Measurements from ENCODE around the gene FEN1.

The FEN1 gene

GRCh38 chr11:61752925-61753521, 39.7 kb upstream of the FEN1 start:
- Histone ChIP-seq H3K4me3 (ENCODE audit: severe bottlenecking) (peak overlapping the region; percentile 39), H3K27ac (ENCODE audit: poor library complexity, severe bottlenecking) (no peak overlapping the region), H3K27me3 (ENCODE audit: insufficient read depth, poor library complexity, severe bottlenecking) (peaks cover 5% of the 10 kb centered on the region), H3K36me3 (ENCODE audit: low read depth) (no peaks in the 10 kb centered on the region), H3K9me3 (ENCODE audit: severe bottlenecking) (no peaks in the 10 kb centered on the region), H3K4me1 (ENCODE audit: insufficient read depth, poor library complexity, severe bottlenecking) (peaks cover 2% of the 10 kb centered on the region)
- DNase-seq (ENCODE audit: low spot score) (no peak), ATAC-seq (ENCODE audit: low read depth) (no peak)
- TF ChIP-seq, protein P1, sequence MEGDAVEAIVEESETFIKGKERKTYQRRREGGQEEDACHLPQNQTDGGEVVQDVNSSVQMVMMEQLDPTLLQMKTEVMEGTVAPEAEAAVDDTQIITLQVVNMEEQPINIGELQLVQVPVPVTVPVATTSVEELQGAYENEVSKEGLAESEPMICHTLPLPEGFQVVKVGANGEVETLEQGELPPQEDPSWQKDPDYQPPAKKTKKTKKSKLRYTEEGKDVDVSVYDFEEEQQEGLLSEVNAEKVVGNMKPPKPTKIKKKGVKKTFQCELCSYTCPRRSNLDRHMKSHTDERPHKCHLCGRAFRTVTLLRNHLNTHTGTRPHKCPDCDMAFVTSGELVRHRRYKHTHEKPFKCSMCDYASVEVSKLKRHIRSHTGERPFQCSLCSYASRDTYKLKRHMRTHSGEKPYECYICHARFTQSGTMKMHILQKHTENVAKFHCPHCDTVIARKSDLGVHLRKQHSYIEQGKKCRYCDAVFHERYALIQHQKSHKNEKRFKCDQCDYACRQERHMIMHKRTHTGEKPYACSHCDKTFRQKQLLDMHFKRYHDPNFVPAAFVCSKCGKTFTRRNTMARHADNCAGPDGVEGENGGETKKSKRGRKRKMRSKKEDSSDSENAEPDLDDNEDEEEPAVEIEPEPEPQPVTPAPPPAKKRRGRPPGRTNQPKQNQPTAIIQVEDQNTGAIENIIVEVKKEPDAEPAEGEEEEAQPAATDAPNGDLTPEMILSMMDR (IDR thresholded peaks at IDR 0.05; ENCODE audit: poor library complexity, severe bottlenecking) = no peak

DNA sequence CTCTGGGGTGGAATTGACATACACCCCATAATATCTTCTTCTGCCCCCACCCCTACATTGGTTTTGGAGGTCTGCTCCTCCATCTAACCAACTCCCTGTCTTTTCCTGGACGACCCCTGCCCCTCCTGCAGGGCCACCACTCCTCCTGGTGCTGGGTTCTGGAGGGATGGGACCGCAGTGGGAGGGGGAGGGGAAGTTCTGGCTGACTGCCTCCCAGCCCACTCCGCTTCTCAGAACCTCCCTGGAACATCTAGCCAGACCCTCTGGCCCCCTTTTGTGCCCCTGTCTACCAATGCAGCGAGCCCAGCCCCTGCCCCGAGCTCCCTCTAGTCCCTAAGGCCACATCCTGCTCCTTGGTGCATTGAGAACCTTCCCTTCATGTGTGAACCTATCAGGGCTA, 39.0 kb upstream of the FEN1 start:
- H3K27me3 ChIP-seq (ENCODE audit: insufficient read depth, poor library complexity, severe bottlenecking) = peaks cover 5% of the 10 kb centered on the region
- peaks cover 2% of the 10 kb centered on the region for H3K4me1 ChIP-seq (ENCODE audit: insufficient read depth, poor library complexity, severe bottlenecking)
- TF ChIP-seq, protein P1 (IDR thresholded peaks at IDR 0.05; ENCODE audit: poor library complexity, severe bottlenecking) = no peak
- DNase-seq (ENCODE audit: low spot score) = no peak
- no peak overlapping the region for H3K27ac ChIP-seq (ENCODE audit: poor library complexity, severe bottlenecking)
- no peak overlapping the region for H3K4me3 ChIP-seq (ENCODE audit: severe bottlenecking)
- H3K36me3 ChIP-seq (ENCODE audit: low read depth) = no peaks in the 10 kb centered on the region
- no peak for ATAC-seq (ENCODE audit: low read depth)
- no peaks in the 10 kb centered on the region for H3K9me3 ChIP-seq (ENCODE audit: severe bottlenecking)

DNA sequence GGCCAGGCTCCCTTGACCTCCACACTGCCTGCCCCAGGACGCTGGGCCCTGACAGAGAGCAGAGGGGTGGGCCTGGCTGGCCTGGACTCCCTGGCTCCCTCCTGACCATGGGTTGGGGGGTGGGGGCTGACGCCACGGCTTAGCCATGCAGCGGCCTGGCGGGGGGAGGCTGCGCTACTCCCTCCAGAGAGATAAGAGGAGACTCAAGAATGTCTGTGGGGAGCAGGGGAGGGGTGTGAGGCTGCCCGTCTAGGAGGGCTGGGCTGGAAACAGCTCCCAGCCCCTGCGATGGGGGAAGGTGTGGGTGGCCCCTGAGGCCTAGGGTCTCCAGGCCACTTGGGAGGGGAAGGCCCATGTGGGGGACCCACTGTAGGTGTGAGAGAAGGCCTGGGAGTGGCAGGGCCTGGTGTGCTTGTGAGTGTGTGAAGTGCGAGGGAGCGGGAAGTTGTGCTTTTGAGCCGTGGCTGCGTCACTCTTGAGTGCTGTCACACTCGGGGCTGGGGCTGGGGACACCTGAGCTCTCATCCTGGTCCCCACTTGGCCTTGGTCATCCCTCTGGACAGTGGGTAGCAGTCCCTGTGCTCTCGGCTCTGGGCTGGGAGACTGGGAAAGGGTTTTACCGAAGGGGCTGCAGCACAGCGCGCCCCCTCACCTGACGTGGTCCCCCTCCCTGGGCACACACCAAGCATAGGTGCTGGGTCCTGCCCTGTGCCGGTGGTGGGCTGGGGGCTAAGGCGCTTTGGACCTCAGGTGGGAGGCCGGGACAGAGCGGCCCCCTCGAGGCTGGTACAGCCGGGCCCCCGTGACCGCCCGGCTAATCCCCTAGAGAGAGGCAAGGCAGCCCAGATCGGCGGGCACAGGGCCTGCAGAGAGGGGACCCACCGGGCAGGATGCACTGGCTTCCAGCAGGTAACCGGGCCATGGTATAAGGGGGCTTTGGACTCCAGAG, 37.9 kb upstream of the FEN1 start:
- TF ChIP-seq, protein P1 (IDR thresholded peaks at IDR 0.05; ENCODE audit: poor library complexity, severe bottlenecking) = no peak
- Histone ChIP-seq H3K4me1 (ENCODE audit: insufficient read depth, poor library complexity, severe bottlenecking) (peaks cover 2% of the 10 kb centered on the region), H3K36me3 (ENCODE audit: low read depth) (no peaks in the 10 kb centered on the region), H3K9me3 (ENCODE audit: severe bottlenecking) (no peaks in the 10 kb centered on the region), H3K27ac (ENCODE audit: poor library complexity, severe bottlenecking) (no peak overlapping the region), H3K27me3 (ENCODE audit: insufficient read depth, poor library complexity, severe bottlenecking) (peaks cover 5% of the 10 kb centered on the region), H3K4me3 (ENCODE audit: severe bottlenecking) (no peak overlapping the region)
- ATAC-seq (ENCODE audit: low read depth) = no peak
- DNase-seq (ENCODE audit: low spot score) = no peak

DNA sequence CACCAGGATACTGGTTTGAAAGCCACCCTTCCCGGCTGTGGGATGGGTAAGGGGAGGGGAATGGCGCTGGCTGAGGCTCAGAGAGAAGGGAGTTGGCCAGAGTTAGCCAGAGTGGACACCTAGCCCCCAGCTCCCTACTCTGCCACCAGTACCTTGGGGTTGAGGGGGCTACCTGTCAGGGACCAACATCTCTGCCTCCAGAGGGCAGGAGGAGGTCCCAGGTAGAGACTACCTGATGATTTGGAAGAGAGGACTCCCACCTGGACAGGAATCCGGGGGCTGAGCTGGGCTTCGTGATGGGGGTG, 36.6 kb upstream of the FEN1 start:
- H3K4me1 ChIP-seq (ENCODE audit: insufficient read depth, poor library complexity, severe bottlenecking) = peaks cover 2% of the 10 kb centered on the region
- TF ChIP-seq, protein P1 (IDR thresholded peaks at IDR 0.05; ENCODE audit: poor library complexity, severe bottlenecking) = no peak
- no peak overlapping the region for H3K27ac ChIP-seq (ENCODE audit: poor library complexity, severe bottlenecking)
- peaks cover 5% of the 10 kb centered on the region for H3K27me3 ChIP-seq (ENCODE audit: insufficient read depth, poor library complexity, severe bottlenecking)
- DNase-seq (ENCODE audit: low spot score) = no peak
- no peaks in the 10 kb centered on the region for H3K36me3 ChIP-seq (ENCODE audit: low read depth)
- ATAC-seq (ENCODE audit: low read depth) = no peak
- no peaks in the 10 kb centered on the region for H3K9me3 ChIP-seq (ENCODE audit: severe bottlenecking)
- H3K4me3 ChIP-seq (ENCODE audit: severe bottlenecking) = no peak overlapping the region
